GM19023 (cell line): ENCODE results near the gene MAPK9.
"Not testable (repeated sequence)": the region's sequence is repeated elsewhere in the genome, so short reads cannot be mapped to it uniquely, and the experiment has no call there.

Experiments used
- ATAC-seq: cut with Tn5 transposase; IDR thresholded peaks from one replicate; pipeline ENCODE4 v1.9.1; 2021; ENCODE audit warnings: mild to moderate bottlenecking, moderate library complexity; ENCODE audit not compliant: unreplicated experiment

The MAPK9 gene

DNA sequence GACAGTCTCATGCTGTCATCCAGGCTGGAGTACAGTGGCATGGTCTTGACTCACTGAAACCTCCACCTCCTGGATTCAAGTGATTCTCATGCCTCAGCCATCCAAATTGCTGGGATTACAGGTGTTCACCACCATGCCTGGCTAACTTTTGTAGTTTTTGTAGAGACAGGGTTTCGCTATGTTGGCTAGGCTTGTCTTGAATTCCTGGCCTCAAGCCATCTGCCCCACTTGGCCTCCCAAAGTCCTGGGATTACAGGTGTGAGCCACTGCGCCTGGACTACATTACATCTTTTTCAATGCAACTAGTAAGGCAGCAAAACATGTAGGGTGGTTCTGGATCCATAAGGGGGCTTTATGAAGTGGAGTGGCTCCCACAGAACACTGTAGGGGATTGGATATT is 53.3 kb downstream of the MAPK9 start:
- ATAC-seq, result no peak

DNA sequence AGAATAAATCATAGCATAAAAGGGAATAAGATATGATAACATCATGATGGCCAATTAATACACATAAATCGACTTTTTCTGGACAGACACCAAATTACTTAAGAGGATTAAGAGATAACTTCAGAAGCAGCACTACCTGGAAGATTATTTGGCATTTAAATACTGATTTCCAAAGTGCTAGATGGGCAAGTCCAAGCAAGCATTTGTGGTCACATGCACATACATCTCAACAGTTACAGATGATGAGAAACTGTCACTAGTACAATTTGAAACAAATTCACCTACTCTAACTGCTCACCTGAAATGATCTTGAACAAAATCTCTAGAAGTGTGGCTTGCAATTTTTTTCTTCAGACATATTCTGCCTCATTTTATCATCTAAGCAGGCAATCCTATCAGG is 56.0 kb downstream of the MAPK9 start:
- ATAC-seq, result no peak

DNA sequence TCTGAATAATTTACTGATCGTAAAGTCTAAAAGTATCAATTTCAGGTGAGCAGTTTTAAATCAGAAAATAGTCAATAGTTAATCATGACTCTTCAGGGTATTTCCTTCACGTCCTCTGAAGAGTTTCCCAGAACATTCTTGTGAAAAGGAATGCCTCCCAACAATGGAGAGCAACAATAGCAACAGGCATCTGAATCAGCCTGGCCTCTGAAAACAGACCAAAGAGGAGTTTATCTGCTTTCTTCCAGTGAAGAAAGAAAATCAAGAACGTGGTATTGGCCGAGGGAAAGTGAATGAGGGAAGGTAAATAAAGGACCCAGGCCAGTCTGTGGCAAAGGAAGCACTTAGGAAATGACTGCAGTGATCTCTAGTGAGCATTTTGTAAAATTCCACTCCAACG is 56.8 kb downstream of the MAPK9 start:
- ATAC-seq, result no peak

DNA sequence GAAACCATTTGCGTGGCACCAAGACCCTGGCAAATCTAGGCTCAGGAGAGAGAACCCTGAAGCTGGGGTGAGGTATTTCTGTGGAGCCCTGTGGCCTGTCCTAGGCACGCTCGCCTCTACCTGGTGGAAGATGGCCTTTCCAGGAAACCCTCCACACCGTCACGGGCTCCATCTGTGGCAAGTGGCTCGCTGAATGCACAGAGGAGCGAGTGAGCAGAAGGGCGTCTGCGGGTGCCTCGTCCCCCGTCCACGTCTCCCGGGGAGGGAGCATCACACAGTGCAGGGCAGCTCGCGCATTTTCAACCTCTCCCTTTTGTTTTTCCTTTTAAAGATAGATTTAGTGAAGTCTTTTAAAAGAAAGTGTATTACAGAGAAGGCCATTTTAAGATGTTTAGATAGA is 57.6 kb downstream of the MAPK9 start:
- ATAC-seq, result no peak

DNA sequence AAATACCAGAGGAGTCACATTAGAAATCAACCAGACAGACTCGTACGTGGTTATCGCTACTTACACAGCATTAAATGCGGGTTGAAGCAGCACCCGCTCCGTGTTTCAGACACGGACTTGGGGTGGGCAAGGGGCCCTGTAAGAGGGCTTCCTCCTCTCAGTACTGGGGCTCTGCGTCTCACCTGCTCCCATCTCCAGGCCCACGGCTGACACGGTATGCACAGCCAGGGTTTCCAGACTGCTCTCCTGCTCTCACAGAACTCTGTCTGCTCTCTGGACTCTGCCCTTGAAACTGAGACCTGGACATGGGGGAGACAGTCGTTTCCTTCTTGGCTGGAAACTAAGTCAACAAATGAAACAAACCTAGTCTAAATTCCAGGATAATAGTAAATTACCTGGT is 58.2 kb downstream of the MAPK9 start:
- no peak for ATAC-seq

DNA sequence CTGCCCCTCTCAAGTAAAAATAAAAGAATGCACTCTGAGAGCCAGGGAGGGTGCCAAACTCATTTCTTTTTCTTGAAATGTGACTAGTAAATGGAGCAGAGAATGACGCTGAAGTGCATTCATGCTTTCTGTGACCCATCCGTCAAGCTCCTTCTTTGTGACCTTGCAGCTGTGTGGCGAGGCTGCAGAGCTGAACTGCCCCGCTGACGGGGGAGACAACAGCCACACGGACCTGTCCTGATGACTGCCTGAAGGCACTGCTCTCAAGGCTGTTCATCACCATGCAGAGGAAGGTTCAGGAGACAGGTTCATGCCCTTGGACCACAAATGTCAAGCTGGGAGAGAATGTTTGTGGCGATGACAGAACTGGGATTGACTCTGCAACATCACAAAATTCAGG is 61.9 kb downstream of the MAPK9 start:
- no peak for ATAC-seq

DNA sequence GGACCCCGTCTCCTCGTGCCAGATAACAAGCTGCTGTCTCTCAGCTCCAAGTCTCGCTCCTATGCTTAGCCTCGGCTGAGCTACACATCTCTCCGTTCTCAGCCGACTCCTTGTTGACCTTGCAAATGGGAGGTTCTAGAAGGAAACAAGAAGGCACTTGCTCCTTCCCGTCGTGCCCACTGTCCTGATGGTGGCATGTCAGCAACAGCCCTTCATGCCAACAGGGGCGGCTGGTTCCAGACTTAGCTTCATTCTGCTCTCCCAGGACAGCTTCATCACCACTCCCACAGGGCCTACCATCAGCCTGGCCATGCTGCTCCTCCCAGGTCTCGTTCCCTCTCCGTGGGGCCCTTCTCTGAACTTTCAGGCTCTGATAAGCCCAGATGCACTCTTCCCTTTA is 69.8 kb downstream of the MAPK9 start:
- no peak for ATAC-seq

DNA sequence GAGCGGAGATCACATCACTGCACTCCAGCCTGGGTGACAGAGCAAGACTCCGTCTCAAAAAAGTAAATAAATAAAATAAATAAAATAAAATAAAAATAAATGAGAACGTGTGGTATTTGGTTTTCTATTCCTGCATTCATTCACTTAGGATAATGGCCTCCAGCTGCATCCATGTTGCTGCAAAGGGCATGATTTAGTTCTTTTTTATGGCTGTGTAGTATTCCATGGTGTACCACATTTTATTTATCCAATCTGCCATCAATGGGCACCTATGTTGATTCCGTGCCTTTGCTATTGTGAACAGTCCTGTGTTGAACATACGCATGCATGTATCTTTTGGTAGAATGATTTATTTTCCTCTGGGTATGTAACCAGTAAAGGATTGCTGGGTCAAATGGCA is 74.1 kb downstream of the MAPK9 start:
- ATAC-seq, result no peak

DNA sequence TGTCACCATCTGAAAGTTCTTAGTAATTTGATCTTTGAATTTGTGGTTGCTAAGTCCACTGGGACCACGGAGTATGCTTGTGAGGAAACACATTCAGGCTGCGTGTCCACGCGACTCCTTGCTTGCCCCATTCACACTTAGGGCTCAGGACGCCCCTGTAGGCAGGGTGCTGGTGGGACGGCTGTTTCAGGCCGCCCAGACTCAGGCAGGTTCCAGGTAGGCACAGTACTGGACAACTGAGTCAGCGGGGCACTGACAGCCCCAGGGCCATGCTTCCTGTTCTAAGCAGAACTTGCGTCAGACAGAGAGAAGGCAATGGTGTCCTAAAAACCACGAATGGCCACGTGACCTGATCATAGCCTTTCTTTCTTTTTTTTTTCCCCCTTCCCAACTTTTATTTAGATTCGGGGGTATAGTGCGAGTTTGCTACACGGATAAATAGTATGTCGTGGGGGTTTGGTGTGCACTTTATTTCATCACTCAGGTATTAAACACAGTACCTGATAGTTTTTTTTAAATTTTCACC is 75.2 kb downstream of the MAPK9 start:
- ATAC-seq, result no peak

DNA sequence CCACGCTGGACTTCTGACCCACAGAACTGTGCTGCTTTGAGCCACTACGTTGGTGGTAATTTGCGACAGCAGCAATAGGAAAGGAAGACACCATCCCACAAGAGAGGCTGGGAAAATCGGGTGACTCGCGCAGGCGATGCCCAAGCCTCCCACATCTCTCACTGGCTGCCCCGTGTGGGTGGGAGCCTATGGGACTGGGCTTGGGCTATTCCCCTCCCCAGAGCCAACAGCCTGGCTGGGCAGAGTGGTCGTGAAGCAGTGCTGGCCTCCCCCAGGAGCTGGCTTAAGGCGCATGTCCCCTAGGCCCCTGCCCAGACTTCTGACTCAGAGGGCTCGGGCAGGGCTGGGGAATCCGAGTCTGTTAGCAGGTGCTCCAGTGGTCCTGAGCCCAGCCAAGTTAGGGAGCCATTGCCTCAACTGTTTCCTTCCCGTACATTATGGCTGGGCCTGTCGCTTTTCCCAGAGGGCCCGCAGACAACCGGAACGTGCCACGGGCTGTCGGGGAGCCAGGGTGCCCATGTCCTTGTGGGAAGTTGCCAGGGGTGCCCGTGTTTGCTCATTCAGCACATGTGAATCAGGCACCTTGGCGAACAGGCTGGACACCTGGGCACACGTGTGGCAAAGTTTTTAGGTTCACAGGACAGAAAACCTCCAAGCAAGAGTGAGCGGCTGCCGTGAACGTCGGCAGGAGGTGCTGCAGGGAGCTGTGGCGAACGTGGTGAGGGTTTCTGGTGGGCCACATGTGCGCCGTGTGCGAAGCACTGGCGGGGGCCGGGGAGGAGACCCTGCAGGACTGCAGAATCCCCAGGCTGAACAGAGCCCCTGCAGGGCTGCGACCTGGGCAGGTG is 75.9 kb downstream of the MAPK9 start:
- no peak for ATAC-seq

DNA sequence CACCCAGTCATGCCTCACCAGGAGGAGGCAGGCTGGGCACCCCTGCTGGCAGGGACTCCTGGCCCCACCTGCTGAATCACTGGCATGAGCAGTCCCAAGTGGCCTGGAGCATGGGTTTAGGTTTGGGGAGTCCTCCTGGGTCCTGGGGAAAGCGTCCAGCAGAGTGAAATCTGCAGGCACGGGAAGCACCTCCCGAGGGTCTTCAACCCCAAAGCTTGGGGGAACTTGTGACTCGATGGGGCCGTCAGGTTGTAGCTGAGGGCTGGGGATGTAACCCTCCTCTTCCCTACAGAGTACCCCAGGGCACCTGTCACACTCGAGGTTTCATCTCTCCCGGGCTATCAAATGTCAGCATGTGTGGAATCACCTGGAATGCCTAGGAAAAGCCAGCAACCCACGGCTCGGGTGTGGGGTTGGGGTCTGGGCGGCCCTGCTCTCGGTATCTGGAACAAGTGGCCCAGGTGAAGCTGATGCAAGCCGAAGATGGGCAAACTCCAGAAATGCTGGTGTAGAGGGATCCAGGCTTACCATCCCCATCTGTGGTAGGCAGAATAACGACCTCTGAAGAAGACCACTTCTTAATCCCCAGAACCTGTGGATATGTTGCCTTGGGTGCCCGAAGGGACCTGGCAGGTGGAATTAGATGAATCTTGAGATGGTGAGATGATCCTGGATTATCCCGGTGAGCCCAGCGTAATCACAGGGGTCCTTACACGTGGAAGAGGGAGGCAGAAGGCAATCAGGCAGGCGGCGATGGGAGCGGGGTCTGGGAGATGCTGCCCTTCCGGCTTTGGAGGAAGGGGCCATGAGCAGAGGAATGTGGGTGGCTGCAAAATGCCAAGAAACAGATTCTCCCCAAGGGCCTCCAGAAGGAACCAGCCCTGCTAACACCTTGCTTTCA is 76.8 kb downstream of the MAPK9 start:
- ATAC-seq, result no peak

DNA sequence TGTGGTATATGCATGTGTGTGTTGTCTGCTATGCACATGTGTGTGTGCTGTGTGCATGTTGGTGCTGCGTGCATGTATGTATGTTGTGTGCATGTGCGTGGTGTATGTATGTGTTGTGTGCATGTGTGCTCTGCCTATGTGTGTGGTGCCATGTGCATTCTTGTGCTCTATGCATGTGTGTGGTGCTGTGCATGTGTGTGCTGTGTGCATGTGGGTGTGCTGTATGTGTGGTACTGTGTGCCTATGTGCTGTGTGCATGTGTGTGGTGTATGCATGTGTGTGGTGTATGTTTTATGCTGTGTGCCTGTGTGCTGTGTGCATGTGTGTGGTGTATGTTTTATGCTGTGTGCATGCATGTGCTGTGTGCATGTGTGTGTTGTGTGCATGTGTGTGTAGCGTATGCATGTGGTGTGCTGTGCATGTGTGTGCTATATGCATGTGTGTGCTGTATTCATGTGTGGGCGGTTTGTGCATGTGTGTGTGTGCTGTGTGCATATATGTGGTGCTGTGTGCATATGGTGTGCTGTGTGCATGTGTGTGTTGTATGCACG is 78.2 kb downstream of the MAPK9 start:
- no peak for ATAC-seq

DNA sequence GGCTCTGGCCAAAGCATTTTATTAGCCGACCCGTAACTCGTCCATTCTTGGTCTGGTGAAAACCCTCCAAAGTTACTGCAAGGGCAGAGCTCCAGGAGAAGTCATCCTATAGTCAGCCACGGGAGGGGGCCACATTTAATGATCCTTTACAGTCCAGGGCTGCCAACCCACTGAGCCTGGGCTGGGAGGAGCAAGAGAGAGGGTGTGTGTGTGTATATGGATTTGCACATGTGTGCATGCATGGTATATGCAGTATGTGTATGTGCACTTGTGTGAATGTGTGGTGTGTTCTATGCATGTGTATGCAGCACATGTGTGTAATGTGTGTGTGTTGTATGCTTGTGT is 78.7 kb downstream of the MAPK9 start:
- ATAC-seq, result no peak

DNA sequence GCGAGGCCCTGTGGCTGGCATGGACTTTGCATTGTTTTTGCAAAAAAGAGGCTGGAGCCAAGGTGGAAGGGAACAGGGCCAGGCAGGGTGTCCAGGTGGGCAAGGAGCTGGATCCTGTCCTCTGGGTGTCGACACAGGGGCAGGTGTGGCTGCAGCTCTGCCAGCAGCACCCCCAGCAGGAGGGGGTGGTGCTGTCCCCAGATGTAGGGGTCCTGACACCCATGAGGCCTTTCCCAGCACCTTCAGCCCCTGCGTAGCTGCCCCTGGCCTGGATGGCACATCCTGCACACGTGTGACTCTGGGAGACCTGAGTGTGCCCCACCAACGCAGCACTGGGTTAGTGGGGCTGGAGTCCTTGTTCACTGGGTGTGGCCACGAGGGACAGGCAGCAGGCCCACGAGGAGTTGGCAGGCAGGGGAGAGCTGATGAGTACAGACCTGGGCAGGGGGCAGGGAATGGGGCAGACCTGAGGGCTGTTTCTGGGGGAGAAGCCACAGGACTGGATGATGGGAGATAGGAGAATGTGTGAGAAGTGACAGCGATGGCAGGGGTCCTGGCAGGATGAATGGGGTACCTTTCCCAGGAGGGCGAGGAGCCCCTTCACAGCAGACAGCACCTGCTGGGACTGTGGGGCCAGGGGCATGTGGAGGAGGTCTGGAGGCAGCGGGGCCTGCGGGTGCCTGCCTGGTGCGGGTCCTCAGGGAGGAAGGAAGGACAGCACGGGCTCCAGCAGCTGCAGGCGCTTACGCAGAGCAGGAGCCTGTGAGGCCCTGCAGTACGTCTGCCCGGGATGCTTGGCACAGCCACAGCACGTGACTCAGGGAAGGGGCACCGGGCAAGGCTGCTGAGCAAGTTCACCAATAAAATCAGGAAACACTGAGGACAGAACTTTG is 79.3 kb downstream of the MAPK9 start:
- no peak for ATAC-seq

DNA sequence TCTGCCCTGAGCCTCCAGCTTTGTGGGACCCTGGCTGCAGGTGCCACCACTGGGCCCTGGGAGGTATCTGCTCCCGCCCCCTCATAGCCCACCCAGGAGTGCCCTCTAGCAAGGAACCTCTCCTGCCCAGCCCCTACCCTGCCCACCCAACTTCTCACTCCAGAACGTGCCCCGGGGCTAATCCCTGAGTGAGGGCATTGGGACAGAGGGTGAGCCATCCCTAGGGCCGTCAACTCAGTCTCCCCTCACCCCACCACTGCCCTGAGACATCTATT is 80.2 kb downstream of the MAPK9 start:
- ATAC-seq, result no peak

DNA sequence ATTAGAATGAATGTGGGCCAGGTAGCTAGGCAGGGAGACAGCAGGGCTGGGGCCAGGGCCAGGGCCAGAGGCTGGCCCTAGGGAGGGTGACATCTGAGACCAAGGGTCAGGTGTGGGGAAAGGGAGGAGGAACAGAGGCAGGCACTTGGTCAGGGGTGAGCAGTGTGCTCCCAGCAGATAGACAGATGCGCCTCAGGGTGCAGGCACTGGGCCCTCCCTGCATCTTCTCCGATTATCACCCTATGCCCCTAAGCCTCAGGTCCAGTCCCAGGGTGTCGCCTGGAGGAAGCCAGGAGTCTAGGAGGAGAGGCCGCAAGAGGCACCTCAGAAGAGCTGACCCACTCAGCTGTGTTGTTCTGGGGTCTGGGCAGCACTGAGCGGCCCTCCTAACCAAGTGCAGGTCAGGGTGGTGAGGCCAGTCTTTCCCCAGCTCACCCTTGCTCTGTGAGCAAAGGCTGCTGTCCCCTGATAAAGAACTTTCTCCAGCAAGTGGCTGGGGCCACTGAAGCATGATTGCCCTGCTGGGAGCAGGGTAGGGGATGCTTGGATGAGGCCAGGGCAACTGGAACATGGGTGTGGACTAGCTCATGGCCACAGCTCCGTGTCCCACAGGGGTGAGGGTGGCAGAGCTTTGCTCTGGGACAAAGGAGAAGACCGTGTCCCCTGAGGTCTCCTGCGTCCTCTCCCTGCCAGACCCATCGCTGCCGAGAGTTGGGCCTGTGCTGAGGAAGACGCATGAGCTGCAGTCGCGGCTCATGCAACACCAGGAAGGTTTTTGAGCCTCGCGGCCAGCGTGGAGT is 80.7 kb downstream of the MAPK9 start:
- no peak for ATAC-seq

DNA sequence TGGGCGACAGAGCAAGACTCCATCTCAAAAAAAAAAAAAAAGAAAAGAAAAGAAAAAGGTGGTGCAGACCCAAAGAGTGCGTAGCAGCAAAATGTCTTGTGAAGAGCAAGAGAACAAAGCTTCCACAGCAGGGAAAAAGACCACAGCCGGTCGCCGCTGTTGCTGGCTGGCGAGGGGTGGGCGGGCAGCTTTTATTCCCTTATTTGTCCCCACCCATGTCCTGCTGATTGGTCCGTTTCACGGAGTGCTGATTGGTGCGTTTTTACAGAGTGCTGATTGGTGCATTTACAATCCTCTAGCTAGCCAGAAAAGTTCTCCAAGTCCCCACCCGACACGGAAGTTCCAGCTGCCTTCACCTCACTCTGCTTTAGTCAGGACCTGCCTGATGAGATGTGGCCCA is 81.8 kb downstream of the MAPK9 start:
- ATAC-seq, result not testable (repeated sequence)

DNA sequence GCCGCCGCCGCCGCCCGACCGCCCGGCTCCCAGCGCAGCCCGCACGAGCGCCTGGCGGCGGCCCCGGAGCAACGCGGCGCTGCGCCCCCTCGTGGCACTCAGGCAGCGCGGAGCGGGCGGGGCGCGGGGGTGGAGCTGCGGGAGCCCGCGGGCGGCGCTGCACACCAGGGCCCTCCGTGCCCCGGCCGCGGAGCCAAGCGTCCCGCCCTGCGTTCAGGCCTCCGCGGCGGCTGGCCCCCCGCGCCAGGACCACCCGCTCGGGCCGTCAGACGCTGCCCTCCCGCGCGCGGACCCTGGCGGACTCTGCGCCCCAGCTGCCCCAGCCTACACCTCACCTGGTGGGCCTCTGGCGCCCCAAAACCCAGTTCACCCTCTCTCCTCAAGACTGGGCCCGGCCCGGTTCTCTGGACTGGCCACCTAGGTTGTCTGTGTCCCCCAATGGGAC is 82.7 kb downstream of the MAPK9 start, which contains the start of gene RASGEF1C:
TSS of gene RASGEF1C (minus strand) at position 75 of the 445 bp plus-strand sequence. CDS start 71,159 bp downstream, outside the sequence.
- peak; percentile 62 for ATAC-seq

DNA sequence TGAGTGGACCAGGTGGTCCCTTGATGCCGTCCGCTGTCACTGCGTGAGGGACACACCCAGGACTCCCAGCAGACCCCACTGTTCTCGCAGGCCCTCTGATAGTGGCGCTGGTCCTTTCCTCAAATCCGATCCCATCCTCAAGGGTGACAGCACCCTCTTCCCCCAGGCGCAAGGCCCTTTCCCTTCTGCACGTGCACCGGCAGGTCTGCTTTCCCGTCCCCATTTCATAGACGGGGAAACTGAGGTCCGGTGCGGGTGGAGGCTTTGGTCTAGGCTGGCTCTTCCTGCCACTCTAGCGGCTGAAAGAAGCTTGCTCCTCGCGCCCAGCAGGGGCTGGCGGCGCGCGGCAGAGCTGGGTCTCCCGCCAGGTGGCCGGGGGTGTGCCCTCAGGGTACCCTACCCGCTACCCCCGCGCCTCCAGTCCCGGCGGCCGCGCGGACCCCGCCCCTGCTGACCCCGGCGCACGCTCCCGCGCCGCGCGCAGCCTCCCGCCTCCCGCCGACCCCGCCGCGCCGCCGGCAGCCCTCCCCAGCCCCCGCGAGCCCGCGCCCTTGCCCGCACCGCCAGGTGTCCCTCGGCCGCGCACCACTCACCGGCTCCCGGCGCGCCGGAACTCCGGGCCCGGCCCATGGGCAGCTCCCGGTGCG is 83.3 kb downstream of the MAPK9 start:
- ATAC-seq, result peak; percentile 37
